Astrocyte (in vitro differentiated cells and primary cell): Measurements from ENCODE around the gene ZMYM4.

Source experiments
- EZH2 ChIP-seq: IDR thresholded peaks from 2 replicates; pipeline ENCODE4 v1.6.1; 2012; ENCODE audit warnings: mild to moderate bottlenecking, low read length, inconsistent platforms; ENCODE audit not compliant: insufficient read depth
- TF ChIP-seq, protein P1 (sequence below): IDR thresholded peaks from 2 replicates; pipeline ENCODE4 v1.5.1; 2011; ENCODE audit warnings: low read depth, mild to moderate bottlenecking, inconsistent platforms, low read length, moderate library complexity; ENCODE audit not compliant: insufficient read depth

DNA sequence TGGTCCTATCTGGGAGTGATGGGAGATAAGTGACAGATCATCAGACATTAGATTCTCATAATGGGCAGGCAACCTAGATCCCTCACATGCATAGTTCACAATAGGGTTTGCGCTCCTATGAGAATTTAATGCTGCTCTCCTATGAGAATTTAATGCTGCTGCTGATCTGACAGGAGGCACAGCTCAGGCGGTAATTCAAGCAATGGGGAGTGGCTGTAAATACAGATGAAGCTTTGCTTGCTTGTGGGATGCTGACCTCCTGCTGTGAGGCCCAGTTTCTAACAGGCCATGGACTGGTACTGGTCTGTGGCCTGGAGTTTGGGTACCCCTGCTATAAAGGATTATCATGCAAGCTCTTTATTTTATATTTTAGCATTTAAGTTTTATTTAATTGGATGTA is 72.0 kb downstream of the ZMYM4 start:
- TF ChIP-seq, protein P1, sequence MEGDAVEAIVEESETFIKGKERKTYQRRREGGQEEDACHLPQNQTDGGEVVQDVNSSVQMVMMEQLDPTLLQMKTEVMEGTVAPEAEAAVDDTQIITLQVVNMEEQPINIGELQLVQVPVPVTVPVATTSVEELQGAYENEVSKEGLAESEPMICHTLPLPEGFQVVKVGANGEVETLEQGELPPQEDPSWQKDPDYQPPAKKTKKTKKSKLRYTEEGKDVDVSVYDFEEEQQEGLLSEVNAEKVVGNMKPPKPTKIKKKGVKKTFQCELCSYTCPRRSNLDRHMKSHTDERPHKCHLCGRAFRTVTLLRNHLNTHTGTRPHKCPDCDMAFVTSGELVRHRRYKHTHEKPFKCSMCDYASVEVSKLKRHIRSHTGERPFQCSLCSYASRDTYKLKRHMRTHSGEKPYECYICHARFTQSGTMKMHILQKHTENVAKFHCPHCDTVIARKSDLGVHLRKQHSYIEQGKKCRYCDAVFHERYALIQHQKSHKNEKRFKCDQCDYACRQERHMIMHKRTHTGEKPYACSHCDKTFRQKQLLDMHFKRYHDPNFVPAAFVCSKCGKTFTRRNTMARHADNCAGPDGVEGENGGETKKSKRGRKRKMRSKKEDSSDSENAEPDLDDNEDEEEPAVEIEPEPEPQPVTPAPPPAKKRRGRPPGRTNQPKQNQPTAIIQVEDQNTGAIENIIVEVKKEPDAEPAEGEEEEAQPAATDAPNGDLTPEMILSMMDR, result no peak
- no peak for TF ChIP-seq EZH2
